DND-41 (cell line): ENCODE data around the gene CENPS.

ENCODE experiments used
- ATAC-seq: fragments of 200-7000 bp; cut with Tn5 transposase; 3 replicates; pipeline ENCODE4 v1.9.1; 2021; ENCODE audit warnings: low read depth; ENCODE audit not compliant: insufficient read depth
- DNase-seq: peaks from one replicate; pipeline ENCODE4 v3.0.0-alpha.2; 2020
- H2AFZ ChIP-seq: 2 replicates; pipeline ENCODE4 v1.6.0; 2012; ENCODE audit warnings: low read depth, low read length
- H3K27ac ChIP-seq: 2 replicates; pipeline ENCODE4 v1.5.1; 2012; ENCODE audit warnings: low read length, inconsistent platforms
- H3K27me3 ChIP-seq: fragments of 200-600 bp; sonication (generic); 2 replicates; pipeline ENCODE4 v1.6.0; 2012; ENCODE audit warnings: low read length, mild to moderate bottlenecking, inconsistent platforms; ENCODE audit not compliant: insufficient read depth, poor library complexity
- H3K36me3 ChIP-seq: 2 replicates; pipeline ENCODE4 v1.5.1; 2012; ENCODE audit warnings: low read length, inconsistent platforms; ENCODE audit not compliant: insufficient read depth
- H3K4me1 ChIP-seq: 2 replicates; pipeline ENCODE4 v1.5.1; 2012; ENCODE audit warnings: mild to moderate bottlenecking, low read length; ENCODE audit not compliant: insufficient read depth
- H3K4me2 ChIP-seq: 2 replicates; pipeline ENCODE4 v1.6.0; 2012; ENCODE audit warnings: mild to moderate bottlenecking, moderate library complexity, low read length, inconsistent platforms; ENCODE audit not compliant: insufficient read depth
- H3K4me3 ChIP-seq, 2 experiments: fragments of 200-600 bp in 1 of 2; shearing (Covaris generic) in 1 of 2; 2 replicates each; pipeline ENCODE4 v1.5.1; 2012 to 2016; ENCODE audit warnings: inconsistent platforms in 2 of 2, low read length in 2 of 2, mild to moderate bottlenecking in 2 of 2, low read depth in 1 of 2, moderate library complexity in 1 of 2
- H3K79me2 ChIP-seq: 2 replicates; pipeline ENCODE4 v1.6.0; 2012; ENCODE audit warnings: low read length, inconsistent platforms; ENCODE audit not compliant: insufficient read depth
- H3K9ac ChIP-seq: 2 replicates; pipeline ENCODE4 v1.6.0; 2012; ENCODE audit warnings: low read depth, mild to moderate bottlenecking, inconsistent platforms, low read length, moderate library complexity
- H3K9me3 ChIP-seq: 2 replicates; pipeline ENCODE4 v1.5.1; 2012; ENCODE audit warnings: low read length, moderate library complexity, mild to moderate bottlenecking, inconsistent platforms; ENCODE audit not compliant: insufficient read depth, severe bottlenecking
- H4K20me1 ChIP-seq: 2 replicates; pipeline ENCODE4 v1.6.0; 2012; ENCODE audit warnings: low read length; ENCODE audit not compliant: insufficient read depth
- CTCF ChIP-seq: IDR thresholded peaks from 2 replicates; pipeline ENCODE4 v1.5.1; 2012; ENCODE audit warnings: borderline replicate concordance, low read length, moderate library complexity, mild to moderate bottlenecking; ENCODE audit not compliant: poor library complexity, severe bottlenecking; ENCODE audit errors: extremely low read depth
- EZH2 ChIP-seq: IDR thresholded peaks from 3 replicates; pipeline ENCODE4 v1.6.1; 2012; ENCODE audit warnings: borderline replicate concordance, low read depth, mild to moderate bottlenecking, moderate library complexity, low read length, inconsistent platforms; ENCODE audit not compliant: severe bottlenecking

The CENPS gene

GRCh38 chr1:10480614-10481013 lies 50.4 kb downstream of the CENPS start:
- H3K4me1 ChIP-seq, result peaks cover 18% of the 10 kb centered on the region
- H3K27ac ChIP-seq, result no peak overlapping the region
- H3K9me3 ChIP-seq, result no peaks in the 10 kb centered on the region
- TF ChIP-seq EZH2 (no peak), CTCF (no peak)
- no peak for ATAC-seq
- no peaks in the 10 kb centered on the region for H3K27me3 ChIP-seq
- no peaks in the 10 kb centered on the region for H3K36me3 ChIP-seq
- no peak overlapping the region for H2AFZ ChIP-seq
- H4K20me1 ChIP-seq, result peaks cover 10% of the 10 kb centered on the region; the same call in 1 of the 2 replicates
- H3K4me2 ChIP-seq, result no peak overlapping the region
- H3K9ac ChIP-seq, result no peak overlapping the region
- DNase-seq, result no peak
- no peak overlapping the region for H3K4me3 ChIP-seq
- H3K79me2 ChIP-seq, result peaks cover 83% of the 10 kb centered on the region

- Histone ChIP-seq H3K27me3 (no peaks in the 10 kb centered on the region), H3K9ac (no peak overlapping the region), H3K27ac (no peak overlapping the region), H3K4me2 (no peak overlapping the region), H3K4me1 (no peaks in the 10 kb centered on the region), H4K20me1 (peaks cover 9% of the 10 kb centered on the region; the same call in 1 of the 2 replicates), H2AFZ (no peak overlapping the region), H3K36me3 (no peaks in the 10 kb centered on the region), H3K4me3 (no peak overlapping the region), H3K9me3 (no peaks in the 10 kb centered on the region), H3K79me2 (peaks cover 65% of the 10 kb centered on the region)
- DNase-seq (no peak), ATAC-seq (no peak)
- TF ChIP-seq EZH2 (no peak), CTCF (no peak)
Observed at GRCh38 chr1:10484521-10484920, 54.3 kb downstream of the CENPS start.

- Histone ChIP-seq H3K27ac (no peak overlapping the region), H3K4me3 (no peak overlapping the region), H2AFZ (no peak overlapping the region), H3K27me3 (no peaks in the 10 kb centered on the region), H3K79me2 (peaks cover 62% of the 10 kb centered on the region), H3K9me3 (no peaks in the 10 kb centered on the region), H3K36me3 (no peaks in the 10 kb centered on the region), H3K9ac (no peak overlapping the region), H4K20me1 (peaks cover 14% of the 10 kb centered on the region; the same call in 1 of the 2 replicates), H3K4me1 (peaks cover 6% of the 10 kb centered on the region; the same call in 1 of the 2 replicates), H3K4me2 (no peak overlapping the region)
- TF ChIP-seq CTCF (no peak), EZH2 (no peak)
- ATAC-seq, result no peak
- DNase-seq, result no peak
Observed at GRCh38 chr1:10489291-10490055, 59.2 kb downstream of the CENPS start.
